G401 (cell line): ENCODE measurements around the gene C11orf52. TPM values are rescaled to one million over a fixed set of nuclear protein-coding genes. Genes with fewer than 3 reads are reported as not detected.
"Not testable (repeated sequence)": the region's sequence is repeated elsewhere in the genome, so short reads cannot be mapped to it uniquely, and the experiment has no call there.

Source experiments
- DNase-seq: peaks from one replicate; pipeline ENCODE4 v3.0.0-alpha.2; 2015; ENCODE audit warnings: low spot score
- in situ Hi-C: cut with HindIII; loops from 2 replicates; pipeline ENCODE4 v1.10.0; 2016; ENCODE audit warnings: low sequenced_read_pairs, mixed read lengths
- total RNA-seq: library from RNA; depleted of rRNA; stranded (reverse); fragments of >200 nt; shearing (Covaris generic); gene quantifications from 2 replicates; pipeline ENCODE4 v1.2.3, GENCODE V29; 2014

C11orf52 gene
- total RNA-seq, 1 experiment from 2014 or later = 26.1 TPM

GRCh38 chr11:111911563-111912401 is 6.9 kb upstream of the C11orf52 start, which contains the start of gene CRYAB:
Gene CRYAB, minus strand, starts transcription at chr11:111911770. Its CDS starts 46 bp downstream, at chr11:111911724.
- in situ Hi-C loops = no loop called here
- peak; percentile 98 for DNase-seq

GRCh38 chr11:111912535-111912934 is 6.2 kb upstream of the C11orf52 start, which contains the start of gene HSPB2:
Gene HSPB2, plus strand, starts transcription at chr11:111912734. Its CDS starts 96 bp downstream, at chr11:111912830.
- in situ Hi-C loops = no loop called here
- peak; percentile 38 for DNase-seq

- in situ Hi-C loops = no loop called here
- peak; percentile 85 for DNase-seq
Measured at GRCh38 chr11:111913031-111913861, 5.5 kb upstream of the C11orf52 start.

GRCh38 chr11:111913997-111914396 is 4.7 kb upstream of the C11orf52 start:
- in situ Hi-C loops = no loop called here
- peak; percentile 83 for DNase-seq

GRCh38 chr11:111916768-111917167 is 1.9 kb upstream of the C11orf52 start:
- in situ Hi-C loops = no loop called here
- no peak for DNase-seq

GRCh38 chr11:111917312-111917711 is 1.4 kb upstream of the C11orf52 start:
- in situ Hi-C loops = no loop called here
- no peak for DNase-seq

GRCh38 chr11:111917788-111918187 is 925 bp upstream of the C11orf52 start:
- in situ Hi-C loops = no loop called here
- no peak for DNase-seq

- DNase-seq = no peak
- in situ Hi-C loops = no loop called here
Measured at GRCh38 chr11:111920908-111921307, 2.2 kb downstream of the C11orf52 start.

- no peak for DNase-seq
- in situ Hi-C loops = no loop called here
Measured at GRCh38 chr11:111921541-111922230, 3.0 kb downstream of the C11orf52 start.

- peak; percentile 26 for DNase-seq
- in situ Hi-C loops = no loop called here
Measured at GRCh38 chr11:111922803-111923202, 4.1 kb downstream of the C11orf52 start.

- in situ Hi-C loops = no loop called here
- peak; percentile 78 for DNase-seq
Measured at GRCh38 chr11:111923351-111923788, 4.7 kb downstream of the C11orf52 start.

- peak; percentile 25 for DNase-seq
- in situ Hi-C loops = no loop called here
Measured at GRCh38 chr11:111923951-111924350, 5.2 kb downstream of the C11orf52 start.

GRCh38 chr11:111925953-111926352 is 7.2 kb downstream of the C11orf52 start:
- in situ Hi-C loops = no loop called here
- no peak for DNase-seq

- peak; percentile 99 for DNase-seq
- in situ Hi-C loops = no loop called here
Measured at GRCh38 chr11:111926505-111927391, 8.0 kb downstream of the C11orf52 start.

- in situ Hi-C loops = no loop called here
- DNase-seq = no peak
Measured at GRCh38 chr11:111930472-111930871, 11.8 kb downstream of the C11orf52 start.

GRCh38 chr11:111932611-111932950 is 13.9 kb downstream of the C11orf52 start:
- DNase-seq = no peak
- in situ Hi-C loops = no loop called here

GRCh38 chr11:111933176-111933575 is 14.5 kb downstream of the C11orf52 start:
- in situ Hi-C loops, DNase-seq: not testable (repeated sequence)

GRCh38 chr11:111933872-111934271 is 15.2 kb downstream of the C11orf52 start:
- in situ Hi-C loops = no loop called here

More at GRCh38 chr11:111933872-111934271, 15.2 kb downstream of the C11orf52 start:
- DNase-seq = no peak
